GM23338 (cell line): ENCODE data around the gene GSTM2.

Source experiments
- CTCF ChIP-seq, 2 experiments: fragments of 200-600 bp in 1 of 2; sonication (generic) in 1 of 2; conservative IDR thresholded peaks; 2 replicates each; pipeline versions ENCODE4 v1.5.1 to v1.6.1; 2016 to 2017; ENCODE audit warnings: antibody characterized with exemption in 2 of 2, low read depth in 2 of 2, mild to moderate bottlenecking in 2 of 2, moderate library complexity in 1 of 2
- ETS1 ChIP-seq: IDR thresholded peaks from 2 replicates; pipeline ENCODE4 v1.6.1; 2016; ENCODE audit warnings: antibody characterized with exemption
- EZH2 ChIP-seq: fragments of 200-600 bp; sonication (generic); IDR thresholded peaks from one replicate; pipeline ENCODE4 v1.8.0; 2017; ENCODE audit warnings: antibody characterized with exemption, mild to moderate bottlenecking, low read depth; ENCODE audit not compliant: unreplicated experiment
- EZH2phosphoT487 ChIP-seq: fragments of 200-600 bp; sonication (generic); IDR thresholded peaks from one replicate; pipeline ENCODE4 v1.8.1; 2018; ENCODE audit warnings: antibody characterized with exemption; ENCODE audit not compliant: unreplicated experiment
- JUNB ChIP-seq: IDR thresholded peaks from one replicate; pipeline ENCODE4 v1.6.1; 2016; ENCODE audit warnings: antibody characterized with exemption; ENCODE audit not compliant: unreplicated experiment
- POLR2AphosphoS5 ChIP-seq: IDR thresholded peaks from 2 replicates; pipeline ENCODE4 v1.6.1; 2016; ENCODE audit warnings: antibody characterized with exemption, low read depth
- REST ChIP-seq: IDR thresholded peaks from one replicate; pipeline ENCODE4 v1.6.1; 2018; ENCODE audit warnings: antibody characterized with exemption; ENCODE audit not compliant: unreplicated experiment
- STAT1 ChIP-seq: IDR thresholded peaks from one replicate; pipeline ENCODE4 v1.6.1; 2016; ENCODE audit warnings: antibody characterized with exemption; ENCODE audit not compliant: unreplicated experiment
- ZNF114 ChIP-seq: fragments of 250-450 bp; sonication (Bioruptor Pico); IDR thresholded peaks from 2 replicates; pipeline ENCODE4 v1.5.0; 2020; ENCODE audit warnings: mild to moderate bottlenecking, moderate library complexity

GRCh38 chr1:109716570-109717090, 48.8 kb downstream of the GSTM2 start:
- no peak for TF ChIP-seq CTCF (conservative IDR thresholded peaks at IDR 0.05; ENCODE audit: low read depth in 2 of 2)
- no peak for TF ChIP-seq POLR2AphosphoS5
- no peak for TF ChIP-seq EZH2
- no peak for TF ChIP-seq EZH2phosphoT487
- no peak for TF ChIP-seq ZNF114
- TF ChIP-seq REST, result no peak
- TF ChIP-seq ETS1, result no peak
- TF ChIP-seq JUNB, result no peak
- TF ChIP-seq STAT1, result no peak
